ENCODE data around the gene RSBN1L. TPM values are rescaled to one million over a fixed set of nuclear protein-coding genes. Genes with fewer than 3 reads are reported as not detected.

Gene RSBN1L
- total and polyA plus RNA-seq, 2 of the 8 experiments (the other 6 are each of a cell fraction or from before 2014, with no cell fraction given), result 4.1 to 22.1 TPM

GRCh38 chr7:77824636-77825035, 128.4 kb downstream of the RSBN1L start (continued):
- no peak for TF ChIP-seq CHD7 (IDR thresholded peaks at IDR 0.05; ENCODE audit: insufficient replicate concordance, low read length)
- TF ChIP-seq SIN3A (conservative IDR thresholded peaks at IDR 0.05 in 1 of 2, IDR thresholded peaks at IDR 0.05 in 1 of 2; ENCODE audit: low read depth in 1 of 2, low read length in 2 of 2), result no peak
- TF ChIP-seq SP2 (IDR thresholded peaks at IDR 0.05; ENCODE audit: low read length), result no peak
- TF ChIP-seq ATF2 (IDR thresholded peaks at IDR 0.05; ENCODE audit: low read length), result no peak
- no peak for TF ChIP-seq CREB1 (IDR thresholded peaks at IDR 0.05)

All from H1 (cell line).